GM10847 (cell line): Measurements from ENCODE around the gene LARP6.

ENCODE experiments used
- POLR2A ChIP-seq: IDR thresholded peaks from 2 replicates; pipeline ENCODE4 v1.6.1; 2011; ENCODE audit not compliant: insufficient read length; ENCODE audit errors: extremely low read depth

The LARP6 gene

DNA sequence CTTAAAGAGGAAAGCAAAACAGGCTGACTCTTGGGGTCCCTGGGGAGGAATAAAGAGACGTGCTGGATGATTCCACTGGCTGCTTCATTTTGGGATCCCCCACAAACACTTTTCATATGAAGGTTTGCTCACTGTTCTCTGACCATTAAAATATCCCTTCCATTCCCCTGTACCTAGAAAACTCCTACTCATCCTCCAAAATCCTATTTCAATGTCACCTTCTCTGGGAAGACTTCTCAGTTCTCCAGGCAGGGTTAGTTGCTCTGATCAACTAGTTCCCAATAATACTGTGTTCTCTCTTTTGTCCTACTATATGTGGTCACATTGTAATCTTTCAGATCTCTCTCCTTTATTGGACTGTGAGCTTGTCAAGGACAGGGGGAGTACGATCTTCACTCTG, 19.0 kb downstream of the LARP6 start:
- TF ChIP-seq POLR2A: no peak

DNA sequence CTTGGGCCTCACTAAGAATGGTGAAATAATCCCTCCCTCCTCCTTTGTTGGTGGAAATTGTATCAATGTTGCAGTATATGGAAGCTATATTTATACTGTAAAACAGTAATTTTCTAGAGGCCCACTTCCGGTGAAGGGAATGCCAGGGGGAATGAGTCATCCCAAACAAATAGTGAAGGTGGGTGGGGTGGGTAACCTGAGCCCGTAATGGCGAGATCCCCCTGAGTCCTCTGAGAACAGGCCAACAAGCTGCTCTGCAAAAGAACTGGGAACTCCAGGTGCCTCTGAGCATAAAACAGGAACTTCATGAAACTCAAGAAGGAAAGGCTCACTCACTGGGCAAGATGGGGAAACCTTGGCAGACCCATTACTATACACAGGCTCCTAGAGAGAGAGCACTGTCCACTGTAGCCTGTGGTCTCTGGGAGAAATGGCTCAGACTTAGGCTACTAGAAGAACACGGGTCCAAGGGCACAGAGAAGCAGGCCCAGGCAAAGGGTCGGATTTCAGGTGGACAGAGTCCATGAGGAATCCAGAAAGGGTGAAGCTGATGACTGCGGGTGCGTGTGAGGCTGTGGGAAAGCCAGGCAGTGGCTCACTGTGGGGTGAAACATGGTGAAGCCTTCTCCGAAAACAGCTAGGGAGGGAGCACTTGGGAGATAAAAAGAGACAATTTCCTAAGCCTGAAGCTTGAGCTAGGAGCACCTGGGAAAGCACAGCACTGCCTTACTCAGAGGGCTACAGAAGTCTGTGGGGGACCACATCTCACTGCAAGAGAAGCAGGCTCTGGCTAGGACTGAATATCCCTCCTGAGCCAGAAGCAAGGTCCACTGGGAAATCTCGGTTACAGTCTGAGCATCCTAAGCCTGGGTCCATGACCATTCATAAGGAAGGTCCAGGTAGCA, 19.8 kb downstream of the LARP6 start:
- TF ChIP-seq POLR2A: no peak

DNA sequence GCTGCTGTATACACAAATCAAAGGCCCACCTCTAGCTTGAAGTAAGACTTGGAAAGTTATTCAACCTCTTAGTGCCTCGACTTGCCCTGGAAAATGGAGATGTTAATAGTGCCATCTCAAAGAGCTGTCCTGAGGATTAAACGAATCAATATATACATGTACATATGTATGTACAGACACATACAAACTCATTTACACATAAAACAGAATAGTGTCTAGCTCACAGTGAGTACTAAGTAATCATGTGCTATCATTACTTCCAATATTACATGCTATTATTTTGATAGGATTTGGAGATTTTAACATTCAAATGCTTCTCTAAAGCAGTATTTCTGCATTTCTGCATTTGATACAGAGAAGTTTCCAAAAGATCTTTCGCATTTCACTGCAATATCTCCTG, 20.5 kb downstream of the LARP6 start:
- no peak for TF ChIP-seq POLR2A

DNA sequence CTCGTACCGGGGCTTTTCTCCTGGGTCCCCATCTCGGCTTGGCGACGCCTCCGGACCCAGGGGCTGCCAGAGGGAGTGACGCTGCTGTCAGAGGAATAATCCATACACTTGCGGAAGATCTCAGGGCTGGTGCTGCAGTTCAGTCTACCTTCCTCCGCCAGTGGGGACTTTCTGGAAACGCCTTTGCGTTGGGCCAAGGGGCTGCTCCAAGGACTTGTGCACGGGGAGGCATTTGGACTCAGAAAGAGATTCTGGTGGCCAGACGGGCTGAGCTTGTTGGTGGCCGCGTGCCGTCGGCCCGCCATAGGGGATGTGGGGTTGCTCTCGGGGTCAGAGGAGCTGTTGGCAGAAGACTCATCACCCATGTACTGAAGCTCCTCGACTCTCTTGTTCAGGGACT, 21.8 kb downstream of the LARP6 start:
- TF ChIP-seq POLR2A: no peak

- no peak for TF ChIP-seq POLR2A
Observed at GRCh38 chr15:70831094-70831911, 22.7 kb downstream of the LARP6 start.

- no peak for TF ChIP-seq POLR2A
Observed at GRCh38 chr15:70830615-70831014, 23.3 kb downstream of the LARP6 start.

- TF ChIP-seq POLR2A: no peak
Observed at GRCh38 chr15:70829371-70830166, 24.4 kb downstream of the LARP6 start.

GRCh38 chr15:70827721-70828120, 26.2 kb downstream of the LARP6 start:
- no peak for TF ChIP-seq POLR2A

DNA sequence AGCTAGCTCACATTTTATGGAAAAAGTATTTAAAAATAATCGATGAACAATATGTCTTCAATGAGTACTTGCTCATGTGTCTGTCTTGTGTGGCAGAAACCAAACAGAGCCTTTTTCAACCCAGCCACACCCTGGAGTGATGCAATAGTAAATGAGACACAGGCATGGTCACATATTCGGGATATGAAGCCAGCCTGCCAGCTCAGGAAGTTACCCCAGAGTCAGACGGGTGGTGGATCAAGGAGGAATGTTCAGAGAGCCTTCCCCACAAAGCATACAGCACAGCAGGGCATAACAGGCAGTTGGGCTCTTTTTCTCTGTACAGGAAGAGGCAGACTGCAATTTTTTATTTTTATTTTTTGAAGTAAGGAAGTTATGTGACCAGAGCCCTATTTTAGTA, 27.3 kb downstream of the LARP6 start:
- no peak for TF ChIP-seq POLR2A

DNA sequence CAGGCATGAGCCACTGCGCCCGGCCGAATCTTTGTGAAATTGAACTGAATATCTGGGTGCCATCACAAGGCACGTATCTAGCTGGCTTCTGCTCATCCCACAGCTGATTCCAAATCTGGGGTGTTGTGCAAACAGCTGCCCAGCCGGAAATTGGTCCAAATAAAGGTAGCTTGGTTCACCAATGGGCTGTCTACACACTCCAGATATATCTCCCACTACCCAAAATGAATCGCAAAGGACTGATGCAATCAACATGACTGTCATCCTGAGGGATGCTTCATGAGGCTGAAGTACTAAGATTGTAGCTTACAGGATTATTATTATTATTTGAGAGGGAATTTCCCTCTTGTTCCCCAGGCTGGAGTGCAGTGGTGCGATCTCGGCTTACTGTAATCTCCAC, 28.1 kb downstream of the LARP6 start:
- no peak for TF ChIP-seq POLR2A

DNA sequence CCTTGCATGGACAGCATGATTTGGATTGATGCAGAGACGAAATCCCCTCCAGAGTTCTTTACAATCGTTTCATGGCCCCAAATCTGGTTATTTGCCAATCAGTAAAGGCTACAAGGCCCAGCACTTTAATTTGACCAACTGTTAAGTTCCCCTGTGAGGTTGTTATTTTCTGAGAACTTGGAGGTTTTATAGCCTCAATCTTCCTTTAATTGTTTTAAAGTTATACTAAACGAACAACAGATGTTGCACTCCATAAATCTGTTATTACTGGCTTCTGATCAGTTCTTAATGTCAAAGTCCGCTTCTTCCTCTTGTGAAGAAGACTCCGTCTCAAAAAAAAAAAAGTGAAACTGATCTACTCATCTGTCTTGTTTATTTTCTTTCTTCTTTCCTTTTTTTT, 30.8 kb downstream of the LARP6 start:
- no peak for TF ChIP-seq POLR2A

DNA sequence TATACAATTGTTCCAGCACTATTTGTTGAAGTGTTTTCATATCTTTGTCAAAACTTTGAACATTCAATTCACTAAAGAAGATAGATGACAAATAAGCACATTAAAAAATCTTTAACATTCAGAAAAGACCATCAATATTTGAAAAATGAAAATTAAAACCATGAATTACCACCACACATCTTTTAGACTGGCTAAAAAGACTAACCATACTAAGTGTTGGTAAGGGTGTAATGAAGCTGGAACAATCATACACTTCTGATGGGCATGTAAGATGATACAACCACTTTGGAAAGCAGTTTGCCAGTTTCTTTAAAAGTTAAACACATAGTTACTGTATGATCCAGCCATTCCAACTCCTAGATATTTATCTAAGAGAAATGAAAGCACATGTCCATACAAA, 33.7 kb downstream of the LARP6 start:
- TF ChIP-seq POLR2A: no peak

DNA sequence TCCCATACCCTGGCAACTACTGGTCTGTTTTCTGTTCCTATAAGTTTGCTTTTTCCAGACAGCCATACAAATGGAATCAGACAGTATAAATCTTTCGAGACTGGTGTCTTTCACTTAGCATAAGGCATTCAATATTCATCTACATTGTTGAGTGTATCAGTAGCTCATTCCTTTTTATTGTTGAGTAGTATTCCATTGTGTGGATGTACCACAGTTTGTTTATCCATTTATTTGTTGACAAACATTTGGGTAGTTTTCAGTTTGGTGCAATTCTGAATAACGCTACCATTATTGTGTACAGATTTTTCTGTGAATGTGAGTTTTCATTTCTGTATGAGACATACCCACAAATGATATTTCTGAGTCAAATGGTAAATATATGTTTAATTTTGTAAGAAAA, 35.4 kb downstream of the LARP6 start:
- TF ChIP-seq POLR2A: no peak

DNA sequence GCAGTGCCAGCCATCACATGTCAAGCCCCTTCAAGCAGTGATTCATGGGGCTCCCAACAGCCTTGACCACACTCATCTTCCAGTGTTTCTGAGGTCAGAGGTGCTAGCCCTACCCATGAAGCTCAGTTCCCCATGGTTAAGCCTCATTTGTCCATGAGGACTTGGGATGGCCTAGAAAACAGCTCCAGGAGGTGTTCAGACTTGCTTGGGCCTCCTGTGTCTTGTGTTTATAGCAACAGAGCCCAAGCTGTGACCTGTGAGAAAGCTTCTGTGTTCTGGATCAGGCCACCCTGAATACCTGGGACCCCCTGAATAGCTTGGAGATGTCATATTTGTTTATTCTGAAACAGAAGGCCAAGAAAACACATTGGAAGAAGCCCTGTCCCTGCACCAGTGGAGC, 36.7 kb downstream of the LARP6 start:
- TF ChIP-seq POLR2A: no peak

GRCh38 chr15:70815604-70816003, 38.4 kb downstream of the LARP6 start:
- no peak for TF ChIP-seq POLR2A
